Choroid plexus epithelial cell (primary cell): ENCODE results near the gene THOC5.

Source experiments
- DNase-seq: peaks from one replicate; pipeline ENCODE4 v3.0.0-alpha.2; 2010; ENCODE audit warnings: low read depth
- H3K4me3 ChIP-seq: 2 replicates; pipeline ENCODE4 v1.5.1; 2011; ENCODE audit warnings: low read depth, mild to moderate bottlenecking, control low read depth, low read length, moderate library complexity
- CTCF ChIP-seq: conservative IDR thresholded peaks from 2 replicates; pipeline ENCODE4 v1.5.1; 2011; ENCODE audit warnings: low read depth, mild to moderate bottlenecking, control low read depth, inconsistent platforms, low read length, moderate library complexity

Gene THOC5

GRCh38 chr22:29518427-29518826 is 35.1 kb downstream of the THOC5 start:
- H3K4me3 ChIP-seq: no peak overlapping the region
- no peak for DNase-seq
- no peak for TF ChIP-seq CTCF

- no peak overlapping the region for H3K4me3 ChIP-seq
- TF ChIP-seq CTCF: no peak
- no peak for DNase-seq
Measured at GRCh38 chr22:29517215-29517908, 36.2 kb downstream of the THOC5 start.

GRCh38 chr22:29512031-29512430 is 41.5 kb downstream of the THOC5 start:
- DNase-seq: no peak
- TF ChIP-seq CTCF: no peak
- no peak overlapping the region for H3K4me3 ChIP-seq

GRCh38 chr22:29511126-29511862 is 42.3 kb downstream of the THOC5 start:
- no peak for DNase-seq
- no peak for TF ChIP-seq CTCF
- H3K4me3 ChIP-seq: no peak overlapping the region

- DNase-seq: no peak
- H3K4me3 ChIP-seq: no peak overlapping the region
- no peak for TF ChIP-seq CTCF
Measured at GRCh38 chr22:29510542-29510941, 43.0 kb downstream of the THOC5 start.

- H3K4me3 ChIP-seq: no peak overlapping the region
- TF ChIP-seq CTCF: no peak
- no peak for DNase-seq
Measured at GRCh38 chr22:29509815-29510214, 43.7 kb downstream of the THOC5 start.

- DNase-seq: no peak
- TF ChIP-seq CTCF: no peak
- H3K4me3 ChIP-seq: no peak overlapping the region
Measured at GRCh38 chr22:29509298-29509697, 44.3 kb downstream of the THOC5 start.
